Mucosa of stomach (tissue), 1 donor: ENCODE measurements around the gene FANCM.

ENCODE experiments used
- H3K27me3 ChIP-seq: one replicate; pipeline ENCODE4 v1.7.0; 2013; ENCODE audit warnings: mild to moderate bottlenecking, low read length; ENCODE audit not compliant: control insufficient read depth, insufficient read depth
- H3K36me3 ChIP-seq: one replicate; pipeline ENCODE4 v1.7.0; 2013; ENCODE audit warnings: low read length; ENCODE audit not compliant: control insufficient read depth, insufficient read depth
- H3K4me1 ChIP-seq: one replicate; pipeline ENCODE4 v1.7.0; 2013; ENCODE audit warnings: mild to moderate bottlenecking, low read length; ENCODE audit not compliant: control insufficient read depth, insufficient read depth
- H3K4me3 ChIP-seq: one replicate; pipeline ENCODE4 v1.7.0; 2013; ENCODE audit warnings: low read length
- H3K9ac ChIP-seq: one replicate; pipeline ENCODE4 v1.7.0; 2013; ENCODE audit warnings: mild to moderate bottlenecking, low read length, moderate library complexity
- H3K9me3 ChIP-seq: one replicate; pipeline ENCODE4 v1.7.0; 2013; ENCODE audit warnings: mild to moderate bottlenecking, low read length, moderate library complexity; ENCODE audit not compliant: control insufficient read depth
- donor health status: Pancreatic carcinoma.

FANCM gene

GRCh38 chr14:45135659-45136395 is at the start of gene FANCM:
Gene FANCM, plus strand, starts transcription at chr14:45135930. Its CDS starts 102 bp downstream, at chr14:45136032.
- Histone ChIP-seq H3K36me3 (no peaks in the 10 kb centered on the region), H3K4me3 (peak within 1 kb of the TSS; percentile 78), H3K9me3 (no peaks in the 10 kb centered on the region), H3K27me3 (no peaks in the 10 kb centered on the region), H3K4me1 (no peaks in the 10 kb centered on the region), H3K9ac (peak within 1 kb of the TSS; percentile 96)

GRCh38 chr14:45089813-45090212 is 45.9 kb upstream of the FANCM start:
- H3K36me3 ChIP-seq, result no peaks in the 10 kb centered on the region
- H3K4me1 ChIP-seq, result peaks cover 10% of the 10 kb centered on the region
- no peaks in the 10 kb centered on the region for H3K27me3 ChIP-seq
- H3K4me3 ChIP-seq, result no peak overlapping the region
- no peak overlapping the region for H3K9ac ChIP-seq
- H3K9me3 ChIP-seq, result no peaks in the 10 kb centered on the region

- peaks cover 7% of the 10 kb centered on the region for H3K4me1 ChIP-seq
- no peak overlapping the region for H3K9ac ChIP-seq
- H3K36me3 ChIP-seq, result peaks cover 5% of the 10 kb centered on the region
- no peaks in the 10 kb centered on the region for H3K27me3 ChIP-seq
- no peaks in the 10 kb centered on the region for H3K9me3 ChIP-seq
- no peak overlapping the region for H3K4me3 ChIP-seq
Observed at GRCh38 chr14:45091710-45092109, 44.0 kb upstream of the FANCM start.

GRCh38 chr14:45094275-45094674 is 41.5 kb upstream of the FANCM start:
- Histone ChIP-seq H3K36me3 (peaks cover 5% of the 10 kb centered on the region), H3K9ac (no peak overlapping the region), H3K27me3 (no peaks in the 10 kb centered on the region), H3K4me1 (no peaks in the 10 kb centered on the region), H3K9me3 (no peaks in the 10 kb centered on the region), H3K4me3 (no peak overlapping the region)

GRCh38 chr14:45095143-45095542 is 40.6 kb upstream of the FANCM start:
- Histone ChIP-seq H3K27me3 (no peaks in the 10 kb centered on the region), H3K36me3 (peaks cover 5% of the 10 kb centered on the region), H3K9me3 (no peaks in the 10 kb centered on the region), H3K4me1 (no peaks in the 10 kb centered on the region), H3K9ac (no peak overlapping the region), H3K4me3 (no peak overlapping the region)

- no peaks in the 10 kb centered on the region for H3K4me1 ChIP-seq
- H3K9ac ChIP-seq, result no peak overlapping the region
- H3K27me3 ChIP-seq, result no peaks in the 10 kb centered on the region
- H3K4me3 ChIP-seq, result no peak overlapping the region
- no peaks in the 10 kb centered on the region for H3K9me3 ChIP-seq
- H3K36me3 ChIP-seq, result peaks cover 5% of the 10 kb centered on the region
Observed at GRCh38 chr14:45096218-45096617, 39.5 kb upstream of the FANCM start.

GRCh38 chr14:45103806-45104205 is 31.9 kb upstream of the FANCM start:
- Histone ChIP-seq H3K9ac (no peak overlapping the region), H3K4me3 (no peak overlapping the region), H3K9me3 (no peaks in the 10 kb centered on the region), H3K27me3 (no peaks in the 10 kb centered on the region), H3K36me3 (peaks cover 5% of the 10 kb centered on the region), H3K4me1 (no peaks in the 10 kb centered on the region)

- no peaks in the 10 kb centered on the region for H3K9me3 ChIP-seq
- no peak overlapping the region for H3K9ac ChIP-seq
- H3K4me1 ChIP-seq, result no peaks in the 10 kb centered on the region
- no peaks in the 10 kb centered on the region for H3K27me3 ChIP-seq
- no peak overlapping the region for H3K4me3 ChIP-seq
- peaks cover 5% of the 10 kb centered on the region for H3K36me3 ChIP-seq
Observed at GRCh38 chr14:45104561-45104960, 31.2 kb upstream of the FANCM start.

- H3K4me3 ChIP-seq, result no peak overlapping the region
- no peak overlapping the region for H3K9ac ChIP-seq
- peaks cover 8% of the 10 kb centered on the region for H3K36me3 ChIP-seq
- H3K9me3 ChIP-seq, result no peaks in the 10 kb centered on the region
- peaks cover 11% of the 10 kb centered on the region for H3K4me1 ChIP-seq
- no peaks in the 10 kb centered on the region for H3K27me3 ChIP-seq
Observed at GRCh38 chr14:45112896-45113781, 22.6 kb upstream of the FANCM start.

GRCh38 chr14:45114327-45114726 is 21.4 kb upstream of the FANCM start:
- Histone ChIP-seq H3K36me3 (peaks cover 8% of the 10 kb centered on the region), H3K4me3 (no peak overlapping the region), H3K9me3 (no peaks in the 10 kb centered on the region), H3K9ac (no peak overlapping the region), H3K4me1 (peaks cover 11% of the 10 kb centered on the region), H3K27me3 (no peaks in the 10 kb centered on the region)

- no peaks in the 10 kb centered on the region for H3K9me3 ChIP-seq
- no peak overlapping the region for H3K9ac ChIP-seq
- H3K4me1 ChIP-seq, result peaks cover 1% of the 10 kb centered on the region
- no peaks in the 10 kb centered on the region for H3K27me3 ChIP-seq
- no peak overlapping the region for H3K4me3 ChIP-seq
- no peaks in the 10 kb centered on the region for H3K36me3 ChIP-seq
Observed at GRCh38 chr14:45118594-45118993, 17.1 kb upstream of the FANCM start.

- no peak overlapping the region for H3K4me3 ChIP-seq
- H3K9me3 ChIP-seq, result no peaks in the 10 kb centered on the region
- no peaks in the 10 kb centered on the region for H3K36me3 ChIP-seq
- no peaks in the 10 kb centered on the region for H3K4me1 ChIP-seq
- H3K9ac ChIP-seq, result no peak overlapping the region
- no peaks in the 10 kb centered on the region for H3K27me3 ChIP-seq
Observed at GRCh38 chr14:45120096-45120495, 15.6 kb upstream of the FANCM start.
